Upper lobe of right lung (tissue), 1 donor: ENCODE data around the gene THAP3. TPM values are rescaled to one million over a fixed set of nuclear protein-coding genes. Genes with fewer than 3 reads are reported as not detected.

Experiments
- ATAC-seq: fragments of 200-7000 bp; cut with Tn5 transposase; one replicate; pipeline ENCODE4 v1.9.1; 2020; ENCODE audit warnings: mild to moderate bottlenecking, moderate library complexity
- DNase-seq: peaks from one replicate; pipeline ENCODE4 v3.0.0-alpha.2; 2020
- H3K27ac ChIP-seq: fragments of 200-600 bp; one replicate; pipeline ENCODE4 v1.8.0; 2022
- H3K27me3 ChIP-seq: fragments of 200-600 bp; one replicate; pipeline ENCODE4 v1.8.0; 2022; ENCODE audit warnings: mild to moderate bottlenecking
- H3K36me3 ChIP-seq: fragments of 200-600 bp; one replicate; pipeline ENCODE4 v1.8.0; 2022
- H3K4me1 ChIP-seq: fragments of 200-600 bp; one replicate; pipeline ENCODE4 v1.8.0; 2022
- H3K4me3 ChIP-seq: fragments of 200-600 bp; one replicate; pipeline ENCODE4 v1.8.0; 2022; ENCODE audit warnings: mild to moderate bottlenecking
- H3K9me3 ChIP-seq: fragments of 200-600 bp; one replicate; pipeline ENCODE4 v1.8.0; 2022
- intact Hi-C: fragments of 100-400 bp; cut with DNase I; formaldehyde crosslinking; loops from one replicate; pipeline ENCODE4 v1.11.0; 2022
- total RNA-seq: library from RNA; stranded (reverse); fragmentation: NEBNext Ultra II Directional; extraction: Animal tissue kit (Norgen Biotek cat#: 25700); gene quantifications from one replicate; pipeline ENCODE4 v1.2.1, GENCODE V29; 2021
- TF ChIP-seq, protein P1 (sequence below): fragments of 200-600 bp; IDR thresholded peaks from one replicate; pipeline ENCODE4 v1.8.0; 2022; ENCODE audit warnings: antibody characterized with exemption
- donor health status: DM: no; HTN: yes; CAD: no; lungs with severe emphysema.

THAP3 gene
- total RNA-seq, 1 donor from 2014 or later = 15.3 TPM

- intact Hi-C loops = no loop called here
- Histone ChIP-seq H3K4me3 (peak within 1 kb of the TSS; percentile 81), H3K27ac (peak within 1 kb of the TSS; percentile 99), H3K36me3 (peaks cover 11% of the 10 kb centered on the region), H3K4me1 (peaks cover 37% of the 10 kb centered on the region), H3K27me3 (no peaks in the 10 kb centered on the region), H3K9me3 (no peaks in the 10 kb centered on the region)
- TF ChIP-seq, protein P1, sequence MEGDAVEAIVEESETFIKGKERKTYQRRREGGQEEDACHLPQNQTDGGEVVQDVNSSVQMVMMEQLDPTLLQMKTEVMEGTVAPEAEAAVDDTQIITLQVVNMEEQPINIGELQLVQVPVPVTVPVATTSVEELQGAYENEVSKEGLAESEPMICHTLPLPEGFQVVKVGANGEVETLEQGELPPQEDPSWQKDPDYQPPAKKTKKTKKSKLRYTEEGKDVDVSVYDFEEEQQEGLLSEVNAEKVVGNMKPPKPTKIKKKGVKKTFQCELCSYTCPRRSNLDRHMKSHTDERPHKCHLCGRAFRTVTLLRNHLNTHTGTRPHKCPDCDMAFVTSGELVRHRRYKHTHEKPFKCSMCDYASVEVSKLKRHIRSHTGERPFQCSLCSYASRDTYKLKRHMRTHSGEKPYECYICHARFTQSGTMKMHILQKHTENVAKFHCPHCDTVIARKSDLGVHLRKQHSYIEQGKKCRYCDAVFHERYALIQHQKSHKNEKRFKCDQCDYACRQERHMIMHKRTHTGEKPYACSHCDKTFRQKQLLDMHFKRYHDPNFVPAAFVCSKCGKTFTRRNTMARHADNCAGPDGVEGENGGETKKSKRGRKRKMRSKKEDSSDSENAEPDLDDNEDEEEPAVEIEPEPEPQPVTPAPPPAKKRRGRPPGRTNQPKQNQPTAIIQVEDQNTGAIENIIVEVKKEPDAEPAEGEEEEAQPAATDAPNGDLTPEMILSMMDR = no peak
- ATAC-seq = peak; percentile 89
- DNase-seq = peak; percentile 95
Measured at GRCh38 chr1:6602669-6603237, 21.9 kb upstream of the THAP3 start, which contains the start of gene KLHL21. Gene KLHL21 (minus strand): TSS chr1:6602869. CDS start chr1:6602817, 52 bp downstream.

- Histone ChIP-seq H3K4me1 (peaks cover 36% of the 10 kb centered on the region), H3K4me3 (peak overlapping the region; percentile 81), H3K27me3 (no peaks in the 10 kb centered on the region), H3K9me3 (no peaks in the 10 kb centered on the region), H3K27ac (peak overlapping the region; percentile 99), H3K36me3 (peaks cover 5% of the 10 kb centered on the region)
- intact Hi-C loops = no loop called here
- TF ChIP-seq, protein P1 = no peak
- DNase-seq (peak; percentile 81), ATAC-seq (peak; percentile 8)
Measured at GRCh38 chr1:6603238-6603914, 21.3 kb upstream of the THAP3 start.

DNA sequence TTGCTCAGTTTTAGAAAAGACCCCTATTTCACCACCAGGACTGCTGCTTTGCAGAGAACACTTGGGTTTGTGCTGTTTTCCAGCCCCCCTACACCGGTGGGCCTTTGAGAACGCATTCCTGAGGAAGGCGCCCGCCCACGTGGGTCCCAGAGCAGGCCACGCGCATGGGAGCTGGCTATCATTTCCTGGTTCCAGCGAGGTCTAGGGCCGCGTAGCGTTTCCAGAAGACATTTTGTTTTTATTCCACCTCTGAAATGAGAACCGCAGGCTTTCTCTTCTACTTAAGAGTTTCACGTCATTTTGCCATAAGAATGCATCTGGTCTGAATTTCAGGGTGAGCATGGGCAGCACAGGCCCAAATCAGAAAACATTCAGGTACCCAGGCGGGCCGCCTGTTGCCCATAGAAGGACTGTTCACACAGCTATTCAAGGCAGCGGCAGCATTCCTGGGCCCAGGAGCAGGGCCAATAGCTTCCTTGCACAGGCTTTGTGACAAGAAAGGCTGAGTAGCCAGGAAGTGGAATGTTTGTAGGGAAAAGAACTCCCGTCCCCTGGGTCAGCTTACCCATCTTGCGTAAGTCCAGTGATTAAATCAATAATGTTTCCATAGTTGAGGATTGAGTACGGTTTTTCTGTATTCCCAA is 20.6 kb upstream of the THAP3 start:
- Histone ChIP-seq H3K27ac (peak overlapping the region; percentile 99), H3K36me3 (no peaks in the 10 kb centered on the region), H3K4me1 (peaks cover 32% of the 10 kb centered on the region), H3K9me3 (no peaks in the 10 kb centered on the region), H3K4me3 (peak overlapping the region; percentile 81), H3K27me3 (no peaks in the 10 kb centered on the region)
- TF ChIP-seq, protein P1 = no peak
- DNase-seq = peak; percentile 81
- intact Hi-C loops = no loop called here
- ATAC-seq = peak; percentile 3

DNA sequence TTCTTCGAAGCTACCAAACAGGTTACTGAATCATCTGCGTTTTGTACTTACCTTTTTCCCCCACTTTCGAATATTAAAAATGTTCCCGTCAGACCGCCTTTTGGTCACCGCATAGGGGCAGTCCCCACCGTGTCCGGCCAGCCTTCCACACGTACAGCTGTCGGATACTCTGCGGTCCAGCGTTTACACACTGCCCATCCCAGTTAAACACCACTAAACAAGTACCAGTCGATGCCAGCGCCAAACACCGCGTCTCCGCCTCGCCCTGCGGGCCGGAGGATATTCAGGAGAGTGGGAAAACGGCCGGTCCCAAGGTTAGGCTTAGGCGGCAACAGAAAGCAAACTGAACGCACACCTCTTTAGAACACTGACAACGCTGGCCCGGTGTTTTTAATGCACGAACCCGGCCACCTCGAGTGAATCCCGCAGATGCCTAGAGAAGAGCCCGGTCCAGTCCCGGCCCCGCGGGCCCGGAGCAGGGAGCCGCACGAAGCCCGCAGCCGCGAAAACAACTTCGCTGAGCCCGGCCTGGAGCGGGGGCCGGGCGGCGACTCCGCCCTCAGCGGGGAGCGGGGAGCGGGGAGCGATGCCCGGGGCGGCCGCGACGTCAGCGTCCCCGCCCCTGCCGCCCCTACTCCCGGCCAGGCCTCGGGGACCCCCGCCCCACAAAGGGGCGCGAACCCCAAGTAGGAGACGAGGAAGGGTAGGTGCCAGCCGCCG is 11.9 kb upstream of the THAP3 start:
- peaks cover 9% of the 10 kb centered on the region for H3K4me1 ChIP-seq
- intact Hi-C loops = no loop called here
- peak; percentile 78 for DNase-seq

More for the DNA sequence above, 11.9 kb upstream of the THAP3 start:
- Histone ChIP-seq H3K36me3 (no peaks in the 10 kb centered on the region), H3K27ac (peak overlapping the region; percentile 91), H3K9me3 (no peaks in the 10 kb centered on the region), H3K4me3 (peak overlapping the region; percentile 85), H3K27me3 (no peaks in the 10 kb centered on the region)
- ATAC-seq = peak; percentile 65
- TF ChIP-seq, protein P1 = no peak
